ENCODE data around the gene USP48. TPM values are rescaled to one million over a fixed set of nuclear protein-coding genes. Genes with fewer than 3 reads are reported as not detected.

The USP48 gene
- total RNA-seq, 4 donors from 2014 or later = 39.2 to 83.1 (median 51.5) TPM

DNA sequence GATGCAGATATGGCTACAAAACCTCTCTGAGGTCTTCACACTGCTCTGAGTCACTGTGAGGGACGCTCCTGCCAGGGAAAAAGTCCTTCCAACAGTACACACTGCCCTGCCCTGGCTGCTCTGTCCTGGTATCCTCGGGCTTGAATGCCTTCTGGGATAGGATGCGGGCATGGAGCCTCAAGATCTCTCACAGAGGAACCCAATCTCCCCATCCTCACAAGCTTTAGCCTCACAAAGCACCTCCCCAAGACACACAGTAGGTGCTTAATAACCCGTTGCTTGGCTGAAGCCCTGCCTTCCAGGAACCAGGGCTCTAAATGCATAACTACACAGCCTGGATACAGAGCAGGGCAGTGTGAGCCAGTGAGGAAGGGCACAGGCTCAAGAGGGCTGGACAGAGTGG lies 123.0 kb downstream of the USP48 start:
- Histone ChIP-seq H3K9me3 (no peaks in the 10 kb centered on the region), H3K4me1 (peaks cover 0 to 8% (median 4%) of the 10 kb centered on the region in 3 donors), H3K27ac (no peak overlapping the region), H3K36me3 (no peaks in the 10 kb centered on the region), H3K27me3 (peaks cover 61% of the 10 kb centered on the region), H3K4me3 (no peak overlapping the region)
- no peak for ATAC-seq
- no peak for TF ChIP-seq POLR2AphosphoS5 (IDR thresholded peaks at IDR 0.05)
- TF ChIP-seq, protein P1, sequence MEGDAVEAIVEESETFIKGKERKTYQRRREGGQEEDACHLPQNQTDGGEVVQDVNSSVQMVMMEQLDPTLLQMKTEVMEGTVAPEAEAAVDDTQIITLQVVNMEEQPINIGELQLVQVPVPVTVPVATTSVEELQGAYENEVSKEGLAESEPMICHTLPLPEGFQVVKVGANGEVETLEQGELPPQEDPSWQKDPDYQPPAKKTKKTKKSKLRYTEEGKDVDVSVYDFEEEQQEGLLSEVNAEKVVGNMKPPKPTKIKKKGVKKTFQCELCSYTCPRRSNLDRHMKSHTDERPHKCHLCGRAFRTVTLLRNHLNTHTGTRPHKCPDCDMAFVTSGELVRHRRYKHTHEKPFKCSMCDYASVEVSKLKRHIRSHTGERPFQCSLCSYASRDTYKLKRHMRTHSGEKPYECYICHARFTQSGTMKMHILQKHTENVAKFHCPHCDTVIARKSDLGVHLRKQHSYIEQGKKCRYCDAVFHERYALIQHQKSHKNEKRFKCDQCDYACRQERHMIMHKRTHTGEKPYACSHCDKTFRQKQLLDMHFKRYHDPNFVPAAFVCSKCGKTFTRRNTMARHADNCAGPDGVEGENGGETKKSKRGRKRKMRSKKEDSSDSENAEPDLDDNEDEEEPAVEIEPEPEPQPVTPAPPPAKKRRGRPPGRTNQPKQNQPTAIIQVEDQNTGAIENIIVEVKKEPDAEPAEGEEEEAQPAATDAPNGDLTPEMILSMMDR (IDR thresholded peaks at IDR 0.05) = no peak
- WGBS, 2 donors (ENCODE audit: low coverage in 1 of 2) = 70% methylated on average over 2 of the region's 4 CpGs; no CpG with 5 or more reads in 1 of the 2 donors

DNA sequence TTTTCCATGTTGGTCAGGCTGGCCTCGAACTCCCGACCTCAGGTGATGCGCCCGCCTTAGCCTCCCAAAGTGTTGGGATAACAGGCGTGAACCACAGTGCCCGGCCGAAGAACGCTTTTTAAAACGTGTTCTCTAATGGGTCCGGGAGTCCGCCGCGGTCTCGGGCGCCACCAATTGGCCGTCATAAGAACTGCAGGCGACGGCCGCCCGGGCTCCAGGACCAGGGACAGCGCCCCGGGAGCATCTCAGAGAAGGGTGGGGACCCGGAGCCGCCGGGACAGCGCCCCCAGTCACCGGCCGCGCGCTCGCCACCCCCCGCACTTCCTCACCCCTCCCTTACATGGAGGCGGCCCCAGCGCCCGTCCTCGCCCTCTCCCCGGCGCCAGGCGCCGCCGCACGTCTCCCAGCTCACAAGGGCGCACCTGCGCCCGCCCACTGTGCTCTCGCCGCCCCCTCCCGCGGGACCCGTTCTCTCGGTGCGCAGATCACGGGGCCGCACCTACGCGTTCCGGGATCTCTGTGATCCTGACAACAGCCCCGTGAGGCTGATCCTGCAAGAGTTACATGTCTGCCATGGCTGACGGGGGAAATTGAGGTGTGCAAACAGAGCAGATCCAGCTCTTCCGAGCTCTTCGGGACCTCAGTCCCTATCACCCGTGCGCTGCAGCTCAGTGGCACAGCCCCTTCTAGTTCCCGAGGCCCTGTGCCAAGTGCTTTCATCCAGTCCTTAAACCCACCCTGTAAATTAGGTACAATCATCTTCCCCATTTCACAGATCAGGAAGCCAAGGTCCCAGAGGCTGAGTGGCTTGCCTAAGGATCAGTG lies 123.6 kb downstream of the USP48 start:
- peak; percentile 89 for ATAC-seq
- Histone ChIP-seq H3K4me3 (peak overlapping the region in 1 of 2 donors; percentile 23), H3K9me3 (no peaks in the 10 kb centered on the region), H3K4me1 (peaks cover 0 to 8% (median 4%) of the 10 kb centered on the region in 3 donors), H3K36me3 (no peaks in the 10 kb centered on the region), H3K27me3 (peaks cover 59% of the 10 kb centered on the region), H3K27ac (no peak overlapping the region)
- 5% methylated on average over 11 of the region's 64 CpGs; no CpG with 5 or more reads in 1 of the 2 donors for WGBS, 2 donors (ENCODE audit: low coverage in 1 of 2)
- TF ChIP-seq EP300 (IDR thresholded peaks at IDR 0.05) = no peak
- TF ChIP-seq, protein P1 (IDR thresholded peaks at IDR 0.05) = peak in 3 of 4 experiments; percentile 90 to 96 (median 93)
- peak in 1 of 2 donors; percentile 6 for TF ChIP-seq POLR2A (IDR thresholded peaks at IDR 0.05)

DNA sequence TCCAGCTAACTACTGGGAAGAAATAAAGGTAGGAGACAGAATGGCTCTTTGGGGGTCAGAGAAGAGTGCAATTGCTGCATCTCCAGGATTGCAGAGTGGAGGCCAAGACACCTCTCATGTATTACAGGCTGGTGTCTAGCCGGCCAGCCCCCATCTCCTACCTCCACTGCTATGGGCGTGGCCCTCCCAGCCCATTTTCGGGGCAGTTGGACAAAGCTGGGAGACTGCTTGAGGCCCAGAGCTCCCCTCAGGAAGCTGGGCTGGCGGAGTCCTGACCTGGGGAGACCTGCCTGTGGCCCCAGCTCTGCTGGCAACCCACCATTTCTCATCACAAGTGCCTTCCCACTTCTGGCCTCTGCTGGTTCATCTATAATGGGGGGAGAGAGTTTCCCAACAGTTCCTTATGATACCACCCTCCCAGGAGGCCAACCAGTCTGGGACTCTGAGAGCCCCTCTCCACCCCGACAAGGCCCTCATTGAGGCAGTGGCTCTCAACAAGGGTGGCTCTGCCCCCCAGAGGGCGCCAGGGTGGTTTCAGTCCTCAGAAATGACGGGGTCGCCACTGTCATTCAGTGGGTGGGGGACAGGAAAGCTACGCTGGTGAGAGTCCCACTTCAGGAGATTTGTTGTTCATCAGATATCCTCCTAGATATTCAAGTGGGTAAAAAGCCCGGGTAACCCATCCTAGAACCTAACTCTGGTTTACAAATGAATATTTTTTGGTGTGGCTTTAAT lies 125.3 kb downstream of the USP48 start:
- H3K27me3 ChIP-seq = peaks cover 42% of the 10 kb centered on the region
- no peaks in the 10 kb centered on the region for H3K36me3 ChIP-seq
- no peak for TF ChIP-seq EP300 (IDR thresholded peaks at IDR 0.05)
- TF ChIP-seq POLR2A (IDR thresholded peaks at IDR 0.05) = no peak
- TF ChIP-seq POLR2AphosphoS5 (IDR thresholded peaks at IDR 0.05) = no peak
- TF ChIP-seq, protein P1 (IDR thresholded peaks at IDR 0.05) = no peak
- H3K9me3 ChIP-seq = no peaks in the 10 kb centered on the region
- H3K4me1 ChIP-seq = peaks cover 0 to 8% (median 4%) of the 10 kb centered on the region in 3 donors
- H3K27ac ChIP-seq = no peak overlapping the region
- WGBS, 2 donors (ENCODE audit: low coverage in 1 of 2) = 85% methylated on average over 6 of the region's 10 CpGs; no CpG with 5 or more reads in 1 of the 2 donors
- ATAC-seq = no peak
- no peak overlapping the region for H3K4me3 ChIP-seq

DNA sequence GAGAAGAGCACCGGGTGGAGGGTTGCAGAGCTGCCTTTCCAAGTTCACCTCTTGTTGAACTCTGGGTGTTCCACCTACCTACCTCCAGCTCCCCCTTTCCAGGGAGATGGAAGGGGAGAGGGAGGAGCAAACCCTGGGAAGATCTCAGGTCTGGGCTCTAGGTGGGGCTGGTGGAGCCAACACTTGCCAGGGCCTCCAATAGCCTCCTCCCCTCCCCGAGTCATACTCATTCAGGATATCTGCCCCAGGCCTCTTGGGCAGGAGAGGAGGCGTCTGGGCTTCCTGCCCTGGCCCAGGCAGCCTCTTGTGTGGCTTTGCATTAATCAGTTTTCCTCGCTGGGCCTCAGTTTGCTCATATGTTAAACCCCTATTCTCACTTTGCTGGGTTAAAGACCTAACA lies 127.2 kb downstream of the USP48 start:
- H3K36me3 ChIP-seq = no peaks in the 10 kb centered on the region
- no peak overlapping the region for H3K27ac ChIP-seq
- TF ChIP-seq EP300 (IDR thresholded peaks at IDR 0.05) (no peak), POLR2A (IDR thresholded peaks at IDR 0.05) (no peak), POLR2AphosphoS5 (IDR thresholded peaks at IDR 0.05) (no peak)
- TF ChIP-seq, protein P1 (IDR thresholded peaks at IDR 0.05) = no peak
- ATAC-seq = no peak
- peaks cover 39% of the 10 kb centered on the region for H3K27me3 ChIP-seq
- H3K4me1 ChIP-seq = peaks cover 0 to 24% (median 11%) of the 10 kb centered on the region in 3 donors
- WGBS, 2 donors (ENCODE audit: low coverage in 1 of 2) = 0 to 57% methylated on average over 1 to 3 of the region's 4 CpGs
- H3K9me3 ChIP-seq = no peaks in the 10 kb centered on the region
- no peak overlapping the region for H3K4me3 ChIP-seq
